Stimulated activated CD4-positive, alpha-beta T cell treated with anti-CD3 and anti-CD28 coated beads, Interleukin-15, amount 100 ng/mL, for 1 hour (primary cell): Measurements from ENCODE around the gene RIC8A.

ENCODE experiments used
- DNase-seq, 2 donors: peaks; one replicate each; pipeline ENCODE4 v3.0.0-alpha.2; 2020; ENCODE audit warnings: low read depth in 1 of 2, low spot score in 1 of 2

Gene RIC8A

DNA sequence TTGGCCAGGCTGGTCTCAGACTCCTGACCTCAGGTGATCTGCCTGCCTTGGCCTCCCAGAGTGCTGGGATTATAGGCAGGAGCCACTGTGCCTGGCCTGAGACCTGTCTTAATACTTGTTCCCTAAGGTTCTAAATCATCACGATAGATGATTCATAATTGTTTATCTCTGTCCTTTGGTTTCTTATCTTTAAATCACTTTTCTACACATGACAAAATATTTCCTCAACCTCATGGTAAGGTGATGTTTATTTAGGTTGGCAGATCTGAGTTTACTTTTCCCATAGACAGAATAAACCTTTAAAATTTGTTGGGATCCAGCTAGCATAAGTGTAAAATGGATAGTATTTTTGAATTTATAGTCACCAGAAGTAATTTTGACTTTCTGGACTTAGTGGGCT lies 32.8 kb downstream of the RIC8A start:
- no peak for DNase-seq

DNA sequence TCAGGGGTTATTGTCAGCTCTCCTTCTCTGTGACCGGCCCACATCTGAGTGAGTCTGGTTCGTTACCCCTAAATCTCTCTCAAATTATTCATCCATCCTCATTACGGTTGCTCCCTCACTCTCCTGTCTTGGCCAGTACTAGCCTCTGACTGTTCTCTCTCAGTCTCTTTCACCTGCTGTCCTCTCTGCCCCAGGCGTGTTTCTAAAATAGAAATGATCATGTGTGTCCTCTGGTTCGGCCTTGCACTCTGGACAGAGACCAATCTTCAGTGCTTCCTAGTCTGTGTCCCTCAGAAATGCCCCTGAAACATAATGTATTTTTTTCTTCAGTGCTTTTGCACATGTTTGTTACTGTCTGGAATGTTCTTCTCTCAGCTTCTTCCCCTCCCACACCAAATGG lies 34.1 kb downstream of the RIC8A start:
- DNase-seq = no peak

DNA sequence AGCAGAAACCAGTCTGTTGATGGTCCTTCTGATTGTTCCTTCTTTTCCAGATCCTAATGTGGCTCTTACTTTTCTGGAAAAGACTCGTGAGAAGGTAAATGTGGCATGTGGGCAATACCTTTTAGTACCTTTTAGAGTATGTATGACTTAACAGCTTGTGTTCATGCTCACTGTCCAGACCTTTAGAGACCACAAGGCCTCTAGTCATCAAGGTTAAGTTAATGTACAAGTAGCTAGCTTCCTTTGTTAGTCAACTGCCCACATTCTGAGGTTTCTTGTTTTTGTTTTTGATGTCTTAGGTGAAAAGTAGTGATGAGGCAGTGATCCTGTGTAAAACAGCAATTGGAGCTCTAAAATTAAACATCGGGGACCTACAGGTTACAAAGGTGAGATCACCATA lies 36.9 kb downstream of the RIC8A start:
- no peak for DNase-seq

- DNase-seq = no peak
These were observed 41.6 kb downstream of the RIC8A start for GRCh38 chr11:249062-249461.

DNA sequence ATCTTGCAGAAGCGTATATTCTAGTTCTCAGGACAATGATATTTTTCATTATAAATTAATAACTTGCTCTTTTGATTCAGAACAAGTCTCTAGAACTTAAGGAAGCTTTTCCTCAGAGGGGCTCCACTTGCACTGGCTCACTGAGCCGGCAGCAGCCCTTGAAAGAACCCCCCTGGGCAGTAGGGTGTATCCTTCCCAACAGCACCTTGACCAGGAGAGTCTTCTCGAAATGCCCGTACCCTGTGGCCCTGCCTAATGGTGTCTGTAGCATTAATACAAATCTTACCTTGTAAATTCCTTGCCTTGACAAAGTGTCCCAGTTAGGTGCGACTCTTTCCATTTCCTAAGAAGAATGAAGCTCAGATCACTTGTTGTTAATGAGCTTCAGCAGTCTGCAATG lies 42.8 kb downstream of the RIC8A start:
- no peak for DNase-seq

GRCh38 chr11:250740-251299 lies 43.3 kb downstream of the RIC8A start:
- peak; percentile 64 to 68 for DNase-seq

DNA sequence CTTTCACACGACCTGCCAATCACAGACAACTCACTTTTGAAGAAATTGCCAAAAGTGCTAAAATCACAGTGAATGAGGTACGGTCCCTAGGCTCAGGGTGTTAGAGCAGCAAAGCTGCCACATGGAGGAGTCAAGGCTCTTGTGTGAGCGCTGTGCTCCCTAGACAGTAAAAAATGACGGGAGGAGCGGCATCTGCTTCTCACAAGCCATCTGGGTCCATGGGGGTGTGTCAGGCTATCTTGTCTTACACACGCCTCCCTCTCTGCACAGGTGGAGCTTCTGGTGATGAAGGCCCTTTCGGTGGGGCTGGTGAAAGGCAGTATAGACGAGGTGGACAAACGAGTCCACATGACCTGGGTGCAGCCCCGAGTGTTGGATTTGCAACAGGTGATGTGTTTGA lies 44.0 kb downstream of the RIC8A start:
- no peak for DNase-seq

GRCh38 chr11:252666-253065 lies 45.2 kb downstream of the RIC8A start:
- no peak for DNase-seq

- DNase-seq = no peak
These were observed 45.8 kb downstream of the RIC8A start for GRCh38 chr11:253160-253885.

GRCh38 chr11:253886-254270 lies 46.4 kb downstream of the RIC8A start:
- DNase-seq = no peak

DNA sequence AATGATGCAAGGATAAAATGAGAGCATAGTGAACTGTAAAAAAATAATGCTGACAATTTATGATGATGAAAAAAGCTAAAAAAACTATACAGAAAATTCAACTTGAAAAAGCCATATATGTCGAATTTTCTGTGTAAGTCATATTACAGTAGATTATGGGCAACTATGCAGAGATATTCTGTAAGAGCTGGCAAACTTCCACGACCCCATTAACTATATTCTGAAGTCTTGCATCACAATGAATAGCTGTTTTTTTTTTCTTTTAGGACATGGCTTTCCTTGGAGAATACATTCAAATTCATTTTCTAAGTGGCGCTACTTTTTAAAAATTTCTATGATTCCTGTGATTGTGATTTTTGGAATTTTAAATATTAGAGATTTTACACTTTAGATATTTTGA lies 47.7 kb downstream of the RIC8A start:
- DNase-seq = no peak

DNA sequence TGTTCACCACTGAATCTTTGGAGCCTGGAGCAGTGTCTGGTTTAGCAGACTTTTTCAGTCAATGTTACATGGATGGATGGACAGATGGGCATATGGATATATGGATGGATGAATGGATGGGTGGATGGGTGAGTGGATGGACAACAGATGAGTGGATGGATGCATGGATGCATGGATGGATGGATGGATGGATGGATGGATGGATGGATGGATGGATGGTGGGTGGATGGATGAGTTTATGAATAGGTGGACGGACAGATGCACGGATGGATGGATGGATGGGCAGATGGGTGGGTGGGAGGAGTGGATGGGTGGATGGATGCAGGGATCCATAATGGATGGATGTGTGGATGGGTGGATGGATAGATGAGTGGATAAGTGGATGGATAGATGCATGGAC lies 48.3 kb downstream of the RIC8A start:
- no peak for DNase-seq

DNA sequence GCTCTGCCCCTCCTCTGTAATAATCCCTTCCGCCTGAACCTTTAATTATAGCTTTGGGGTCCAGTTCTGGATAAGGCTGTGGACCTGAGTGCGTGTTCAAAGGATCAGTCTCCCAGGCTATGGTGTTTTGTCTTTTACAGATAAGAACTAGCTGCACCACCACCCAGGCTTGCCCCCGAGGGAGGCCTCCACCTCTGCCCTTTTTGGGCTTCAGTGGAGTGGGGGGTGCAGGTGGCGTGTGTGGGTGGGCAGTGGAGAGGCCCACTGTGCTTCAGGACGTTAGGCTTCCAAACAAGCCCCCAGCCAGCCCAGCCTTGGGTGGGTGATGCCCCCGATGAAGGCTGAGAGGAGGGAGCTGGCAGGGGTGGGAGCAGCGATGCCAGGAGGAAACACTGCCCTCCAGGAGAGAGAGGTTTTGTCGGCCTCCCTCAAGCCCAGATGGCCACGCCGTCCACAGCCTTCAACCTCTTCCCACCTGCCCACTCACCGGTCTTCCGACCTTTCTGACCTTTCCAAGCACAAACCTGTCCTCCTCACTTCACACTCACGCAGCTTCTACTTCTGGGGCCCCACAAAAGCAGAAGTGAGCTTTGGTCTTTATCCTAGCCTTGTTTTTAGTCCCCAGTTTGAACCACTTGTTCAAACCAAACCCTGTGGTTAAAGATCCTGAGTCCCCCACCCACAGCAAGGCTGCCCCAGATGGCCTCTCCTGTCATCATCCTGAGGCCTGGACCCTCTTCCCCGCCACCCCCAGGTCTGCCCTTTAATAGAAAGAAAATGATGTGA lies 49.6 kb downstream of the RIC8A start:
- DNase-seq = no peak

DNA sequence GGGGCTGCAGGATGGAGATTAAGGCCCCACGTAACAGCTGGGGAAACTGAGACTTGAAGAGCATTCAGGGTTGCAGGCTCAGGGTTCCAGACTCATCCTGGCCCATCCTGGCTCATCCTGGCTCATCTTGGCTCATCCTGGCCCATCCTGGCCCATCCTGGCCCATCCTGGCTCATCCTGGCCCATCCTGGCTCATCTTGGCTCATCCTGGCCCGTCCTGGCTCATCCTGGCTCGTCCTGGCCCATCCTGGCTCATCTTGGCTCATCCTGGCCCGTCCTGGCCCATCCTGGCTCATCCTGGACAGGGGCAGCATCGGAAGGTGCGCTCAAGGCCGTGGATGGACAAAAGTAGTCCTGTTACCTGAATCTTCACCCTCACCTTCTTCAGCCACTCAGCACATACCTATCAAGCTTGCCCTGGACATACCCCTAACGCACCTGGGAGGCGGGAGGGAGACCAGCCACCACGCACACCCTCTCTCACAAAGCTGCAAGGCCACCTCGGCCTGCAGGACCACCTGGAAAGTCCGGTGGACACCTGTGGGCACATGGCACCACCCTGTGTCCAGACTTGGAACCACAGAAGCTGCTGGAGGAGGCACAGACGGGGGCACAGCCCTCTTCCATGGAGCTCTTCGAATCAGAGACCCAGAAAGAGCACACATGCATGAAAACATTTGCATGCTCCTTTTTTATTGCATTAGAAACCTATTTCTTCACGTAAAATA lies 50.4 kb downstream of the RIC8A start:
- no peak for DNase-seq

- DNase-seq = no peak
These were observed 51.9 kb downstream of the RIC8A start for GRCh38 chr11:259413-259812.

GRCh38 chr11:261624-262023 lies 54.1 kb downstream of the RIC8A start:
- no peak for DNase-seq
